Mammary epithelial cell (primary cell): Measurements from ENCODE around the gene AK9.

Experiments used
- CTCF ChIP-seq, 2 donors: IDR thresholded peaks in 1 of 2; conservative IDR thresholded peaks in 1 of 2; 2 replicates each; pipeline ENCODE4 v1.5.1; 2011 to 2012; ENCODE audit warnings: inconsistent platforms in 2 of 2, low read length in 2 of 2, mild to moderate bottlenecking in 2 of 2, control low read depth in 1 of 2, low read depth in 1 of 2; ENCODE audit not compliant: insufficient read depth in 1 of 2; ENCODE audit errors: extremely low read depth in 1 of 2
- EZH2 ChIP-seq: IDR thresholded peaks from 2 replicates; pipeline ENCODE4 v1.6.1; 2012; ENCODE audit warnings: low read length, inconsistent platforms, borderline replicate concordance

GRCh38 chr6:109523478-109523877 lies 167.5 kb downstream of the AK9 start:
- TF ChIP-seq EZH2 (no peak), CTCF (conservative IDR thresholded peaks at IDR 0.05 in 1 of 2, IDR thresholded peaks at IDR 0.05 in 1 of 2; ENCODE audit: extremely low read depth in 1 of 2, insufficient read depth in 1 of 2, low read depth in 1 of 2, low read length in 2 of 2) (no peak)
